ENCODE results near the gene SMIM29. TPM values are rescaled to one million over a fixed set of nuclear protein-coding genes. Genes with fewer than 3 reads are reported as not detected.

SMIM29 gene
- total RNA-seq, 2 donors from 2014 or later, result 7.2 to 7.9 TPM

DNA sequence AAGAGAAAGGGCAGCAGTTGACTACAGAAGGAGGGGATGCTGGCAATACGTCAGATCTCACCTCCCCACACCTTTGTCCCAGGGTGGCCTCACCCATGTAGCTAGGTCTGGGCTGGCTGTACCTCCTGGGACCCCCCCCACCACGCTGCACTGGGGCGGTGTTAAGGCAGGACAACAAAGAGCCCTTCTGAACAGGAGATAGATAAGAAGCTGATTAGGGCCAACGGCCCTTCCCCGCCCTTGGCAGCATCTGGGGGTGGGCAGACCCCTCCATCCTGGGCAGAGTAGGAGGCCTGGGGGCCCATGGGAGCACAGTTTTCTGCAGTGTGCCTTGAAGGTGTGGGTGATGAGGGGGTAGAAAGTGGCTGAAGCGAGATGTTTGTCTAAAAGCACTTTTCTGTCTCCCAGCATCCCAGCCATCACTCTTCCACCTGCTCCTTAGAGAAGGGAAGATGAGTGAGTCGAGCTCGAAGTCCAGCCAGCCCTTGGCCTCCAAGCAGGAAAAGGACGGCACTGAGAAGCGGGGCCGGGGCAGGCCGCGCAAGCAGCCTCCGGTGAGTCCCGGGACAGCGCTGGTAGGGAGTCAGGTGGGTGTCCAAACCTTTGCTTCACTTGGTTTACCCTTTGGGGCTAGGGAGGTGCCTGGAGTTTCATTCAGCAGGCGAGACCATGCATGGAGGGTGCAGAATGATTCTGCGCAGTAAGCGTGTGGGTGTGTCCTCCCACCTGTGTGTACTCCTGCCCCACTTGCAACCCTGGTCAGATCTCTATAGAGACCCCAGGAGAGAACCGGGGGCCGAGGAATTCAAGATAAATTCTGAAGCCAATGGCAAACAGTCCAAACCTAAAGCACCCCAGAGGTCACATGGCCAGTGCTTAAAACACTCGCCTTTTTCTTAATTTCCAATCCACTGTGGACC is 8.2 kb downstream of the SMIM29 start:
- 90 to 91% methylated on average over 5 to 22 of the region's 22 CpGs for WGBS, 2 experiments (ENCODE audit: insufficient coverage in 1 of 2, insufficient read length in 1 of 2)
- H3K27me3 Mint-ChIP-seq (ENCODE audit: insufficient read depth), result no peaks in the 10 kb centered on the region
- no peak overlapping the region for H3K9ac ChIP-seq (ENCODE audit: extremely low read depth, low read length, poor library complexity, severe bottlenecking)
- TF ChIP-seq, protein P1, sequence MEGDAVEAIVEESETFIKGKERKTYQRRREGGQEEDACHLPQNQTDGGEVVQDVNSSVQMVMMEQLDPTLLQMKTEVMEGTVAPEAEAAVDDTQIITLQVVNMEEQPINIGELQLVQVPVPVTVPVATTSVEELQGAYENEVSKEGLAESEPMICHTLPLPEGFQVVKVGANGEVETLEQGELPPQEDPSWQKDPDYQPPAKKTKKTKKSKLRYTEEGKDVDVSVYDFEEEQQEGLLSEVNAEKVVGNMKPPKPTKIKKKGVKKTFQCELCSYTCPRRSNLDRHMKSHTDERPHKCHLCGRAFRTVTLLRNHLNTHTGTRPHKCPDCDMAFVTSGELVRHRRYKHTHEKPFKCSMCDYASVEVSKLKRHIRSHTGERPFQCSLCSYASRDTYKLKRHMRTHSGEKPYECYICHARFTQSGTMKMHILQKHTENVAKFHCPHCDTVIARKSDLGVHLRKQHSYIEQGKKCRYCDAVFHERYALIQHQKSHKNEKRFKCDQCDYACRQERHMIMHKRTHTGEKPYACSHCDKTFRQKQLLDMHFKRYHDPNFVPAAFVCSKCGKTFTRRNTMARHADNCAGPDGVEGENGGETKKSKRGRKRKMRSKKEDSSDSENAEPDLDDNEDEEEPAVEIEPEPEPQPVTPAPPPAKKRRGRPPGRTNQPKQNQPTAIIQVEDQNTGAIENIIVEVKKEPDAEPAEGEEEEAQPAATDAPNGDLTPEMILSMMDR (conservative IDR thresholded peaks at IDR 0.05), result no peak
- H3K9me3 Mint-ChIP-seq, result no peaks in the 10 kb centered on the region
- no peaks in the 10 kb centered on the region for H3K9me3 ChIP-seq (ENCODE audit: control insufficient read depth, low read length)
- no peak for DNase-seq
- H3K4me3 Mint-ChIP-seq, result peak overlapping the region; percentile 89
- H3K27ac Mint-ChIP-seq, result peak overlapping the region; percentile 56
- H3K4me1 ChIP-seq (ENCODE audit: control insufficient read depth, insufficient read depth, low read length), result peaks cover 14% of the 10 kb centered on the region
- H3K27ac ChIP-seq (ENCODE audit: low read depth, low read length), result no peak overlapping the region
- H3K36me3 ChIP-seq (ENCODE audit: control insufficient read depth, insufficient read depth, low read length), result peaks cover 60% of the 10 kb centered on the region
- no peaks in the 10 kb centered on the region for H3K27me3 ChIP-seq (ENCODE audit: control insufficient read depth, insufficient read depth, low read length, poor library complexity, severe bottlenecking)
- peaks cover 26% of the 10 kb centered on the region for H3K4me1 Mint-ChIP-seq
- H3K4me3 ChIP-seq (ENCODE audit: low read length), result peak overlapping the region; percentile 95
- peaks cover 66% of the 10 kb centered on the region for H3K36me3 Mint-ChIP-seq (ENCODE audit: low read depth)

GRCh38 chr6:34239893-34240292 is 8.9 kb downstream of the SMIM29 start:
- Mint-ChIP-seq H3K4me1 (peaks cover 26% of the 10 kb centered on the region), H3K4me3 (peak overlapping the region; percentile 89), H3K27ac (peak overlapping the region; percentile 95), H3K36me3 (ENCODE audit: low read depth) (peaks cover 60% of the 10 kb centered on the region), H3K9me3 (no peaks in the 10 kb centered on the region), H3K27me3 (ENCODE audit: insufficient read depth) (no peaks in the 10 kb centered on the region)
- Histone ChIP-seq H3K9ac (ENCODE audit: extremely low read depth, low read length, poor library complexity, severe bottlenecking) (peak overlapping the region; percentile 83), H3K4me3 (ENCODE audit: low read length) (peak overlapping the region; percentile 95), H3K27ac (ENCODE audit: low read depth, low read length) (no peak overlapping the region), H3K9me3 (ENCODE audit: control insufficient read depth, low read length) (no peaks in the 10 kb centered on the region), H3K27me3 (ENCODE audit: control insufficient read depth, insufficient read depth, low read length, poor library complexity, severe bottlenecking) (no peaks in the 10 kb centered on the region), H3K4me1 (ENCODE audit: control insufficient read depth, insufficient read depth, low read length) (peaks cover 14% of the 10 kb centered on the region), H3K36me3 (ENCODE audit: control insufficient read depth, insufficient read depth, low read length) (peaks cover 60% of the 10 kb centered on the region)
- WGBS, 2 experiments (ENCODE audit: insufficient coverage in 1 of 2, insufficient read length in 1 of 2), result 81% methylated on average over 2 of the region's 2 CpGs; no CpG with 5 or more reads in 1 of the 2 experiments
- no peak for DNase-seq
- TF ChIP-seq, protein P1 (conservative IDR thresholded peaks at IDR 0.05), result no peak

GRCh38 chr6:34239500-34239825 is 9.3 kb downstream of the SMIM29 start:
- H3K27me3 Mint-ChIP-seq (ENCODE audit: insufficient read depth), result no peaks in the 10 kb centered on the region
- no peaks in the 10 kb centered on the region for H3K9me3 Mint-ChIP-seq
- peak overlapping the region; percentile 89 for H3K4me3 Mint-ChIP-seq
- H3K27ac Mint-ChIP-seq, result peak overlapping the region; percentile 95
- H3K36me3 Mint-ChIP-seq (ENCODE audit: low read depth), result peaks cover 56% of the 10 kb centered on the region
- peaks cover 27% of the 10 kb centered on the region for H3K4me1 Mint-ChIP-seq
- TF ChIP-seq, protein P1 (conservative IDR thresholded peaks at IDR 0.05), result no peak
- no peak overlapping the region for H3K27ac ChIP-seq (ENCODE audit: low read depth, low read length)
- H3K9me3 ChIP-seq (ENCODE audit: control insufficient read depth, low read length), result no peaks in the 10 kb centered on the region
- peaks cover 14% of the 10 kb centered on the region for H3K4me1 ChIP-seq (ENCODE audit: control insufficient read depth, insufficient read depth, low read length)
- peak overlapping the region; percentile 83 for H3K9ac ChIP-seq (ENCODE audit: extremely low read depth, low read length, poor library complexity, severe bottlenecking)
- peaks cover 58% of the 10 kb centered on the region for H3K36me3 ChIP-seq (ENCODE audit: control insufficient read depth, insufficient read depth, low read length)
- H3K27me3 ChIP-seq (ENCODE audit: control insufficient read depth, insufficient read depth, low read length, poor library complexity, severe bottlenecking), result no peaks in the 10 kb centered on the region
- no peak for DNase-seq
- 71 to 74% methylated on average over 3 of the region's 3 CpGs for WGBS, 2 experiments (ENCODE audit: insufficient coverage in 1 of 2, insufficient read length in 1 of 2)
- peak overlapping the region; percentile 95 for H3K4me3 ChIP-seq (ENCODE audit: low read length)
